K562 (cell line): Measurements from ENCODE around the gene CWF19L1. TPM values are rescaled to one million over a fixed set of nuclear protein-coding genes. Genes with fewer than 3 reads are reported as not detected.

Source experiments
- ATAC-seq: fragments of 200-7000 bp; cut with Tn5 transposase; 3 replicates; pipeline ENCODE4 v1.9.1; 2020; ENCODE audit warnings: moderate library complexity
- BruUV-seq: library from RNA; stranded (reverse); fragments of 400-500 nt; replicated peaks from 2 replicates; lab custom pipeline; 2021; lab: Mats Ljungman, UMichigan
- CTCF ChIA-PET: fragments of 300-600 bp; formaldehyde crosslinking; extraction: SDS; loops from one replicate; lab custom pipeline; 2021; ENCODE audit warnings: low intra/inter-chr PET ratio; lab: Yijun Ruan, JAX
- POLR2A ChIA-PET: fragments of 300-600, 350-650 bp; sonication (Branson Sonifier 250); formaldehyde crosslinking; extraction: SDS; loops from one replicate; lab custom pipeline; 2021; ENCODE audit warnings: antibody characterized with exemption, inconsistent platforms; lab: Yijun Ruan, JAX
- DNase-seq, 4 experiments: peaks; one replicate each; pipeline versions ENCODE4 v3.0.0 to v3.0.0-alpha.2; 2011 to 2018; ENCODE audit warnings: low spot score in 3 of 4, mixed read lengths in 3 of 4; ENCODE audit errors: extremely low read depth in 1 of 4
- FAIRE-seq: peaks from 2 replicates; lab custom pipeline; 2011; peaks lifted over from hg19 to GRCh38; lab: Jason Lieb, UNC
- H2AFZ ChIP-seq: 2 replicates; pipeline ENCODE4 v1.6.0; 2011; ENCODE audit warnings: low read depth, low read length, control low read depth, inconsistent platforms
- H3K27ac ChIP-seq: fragments of 200-600 bp; 3 replicates; pipeline ENCODE4 v1.8.0; 2011; ENCODE audit warnings: low read depth, mild to moderate bottlenecking, control low read depth, inconsistent platforms, low read length, moderate library complexity, mixed read lengths; ENCODE audit errors: extremely low read depth
- H3K27me3 ChIP-seq, 2 experiments: fragments of 300-600 bp in 1 of 2; 2 replicates in 1 of 2; 3 replicates in 1 of 2; pipeline versions ENCODE4 v1.6.0 to v1.8.0; 2011; ENCODE audit warnings: inconsistent platforms in 2 of 2, low read length in 2 of 2, mild to moderate bottlenecking in 1 of 2, mixed read lengths in 1 of 2, moderate library complexity in 1 of 2; ENCODE audit not compliant: control insufficient read depth in 2 of 2, insufficient read depth in 2 of 2
- H3K36me3 ChIP-seq: fragments of 300-600 bp; 3 replicates; pipeline ENCODE4 v1.8.0; 2011; ENCODE audit warnings: mild to moderate bottlenecking, low read length, inconsistent platforms; ENCODE audit not compliant: control insufficient read depth, insufficient read depth
- H3K4me1 ChIP-seq, 2 experiments: fragments of 200-600 bp in 1 of 2; replicated peaks in 1 of 2; 2 replicates in 1 of 2; 3 replicates in 1 of 2; pipeline versions ENCODE4 v1.5.1 to v1.8.0; 2011; ENCODE audit warnings: inconsistent platforms in 2 of 2, low read length in 2 of 2, mild to moderate bottlenecking in 1 of 2, mixed read lengths in 1 of 2, moderate library complexity in 1 of 2; ENCODE audit not compliant: control insufficient read depth in 2 of 2, insufficient read depth in 2 of 2
- H3K4me2 ChIP-seq: 2 replicates; pipeline ENCODE4 v1.6.1; 2011; ENCODE audit warnings: low read length, control low read depth, inconsistent platforms, mixed read lengths; ENCODE audit not compliant: insufficient read depth
- H3K4me3 ChIP-seq: fragments of 200-600 bp; sonication (generic), shearing (Covaris generic); 2 replicates; pipeline ENCODE4 v1.5.1; 2016; ENCODE audit warnings: control low read depth, inconsistent platforms
- H3K79me2 ChIP-seq: fragments of 200-600 bp; 3 replicates; pipeline ENCODE4 v1.8.0; 2011; ENCODE audit warnings: low read length, inconsistent platforms; ENCODE audit not compliant: control insufficient read depth, insufficient read depth
- H3K9ac ChIP-seq, 2 experiments: 2 replicates each; pipeline versions ENCODE4 v1.6.0 to v1.6.1; 2011; ENCODE audit warnings: low read depth in 2 of 2, low read length in 2 of 2, control low read depth in 1 of 2, inconsistent platforms in 1 of 2, mild to moderate bottlenecking in 1 of 2, mixed read lengths in 1 of 2; ENCODE audit not compliant: insufficient read depth in 1 of 2
- H3K9me1 ChIP-seq: one replicate; pipeline ENCODE4 v1.6.0; 2011; ENCODE audit warnings: inconsistent platforms, mild to moderate bottlenecking, low read length, moderate library complexity; ENCODE audit not compliant: control insufficient read depth, insufficient read depth
- H3K9me3 ChIP-seq: replicated peaks from 2 replicates; pipeline ENCODE4 v1.5.1; 2011; ENCODE audit warnings: low read depth, low read length, inconsistent platforms; ENCODE audit not compliant: control insufficient read depth, insufficient read depth
- H4K20me1 ChIP-seq: replicated peaks from 2 replicates; pipeline ENCODE4 v1.6.1; 2011; ENCODE audit warnings: low read length, inconsistent platforms, mixed read lengths; ENCODE audit not compliant: control insufficient read depth, insufficient read depth
- BACH1 ChIP-seq: fragments of 200-800 bp; sonication (Bioruptor generic); IDR thresholded peaks from 2 replicates; pipeline ENCODE4 v1.6.1; 2016; ENCODE audit warnings: missing genetic modification characterization, missing compliant biosample characterization
- CEBPG ChIP-seq, 3 experiments: fragments of 200-800 bp in 1 of 3; sonication (Bioruptor generic) in 1 of 3; sonication (generic) in 1 of 3; formaldehyde crosslinking in 1 of 3; IDR thresholded peaks in 2 of 3; conservative IDR thresholded peaks in 1 of 3; 2 replicates each; pipeline versions ENCODE4 v1.6.1 to v1.8.0; 2016 to 2022; ENCODE audit warnings: missing compliant biosample characterization in 2 of 3, missing genetic modification characterization in 2 of 3, mild to moderate bottlenecking in 1 of 3, missing genetic modification reagents in 1 of 3
- ESRRA ChIP-seq: fragments of 450-650 bp; IDR thresholded peaks from 2 replicates; pipeline ENCODE4 v1.6.1; 2014; ENCODE audit warnings: low read depth, mild to moderate bottlenecking, moderate library complexity, borderline replicate concordance
- HDAC2 ChIP-seq: fragments of 450-650 bp; IDR thresholded peaks from 2 replicates; pipeline ENCODE4 v1.6.1; 2016; ENCODE audit warnings: mild to moderate bottlenecking
- LARP7 ChIP-seq: fragments of 450-650 bp; IDR thresholded peaks from 2 replicates; pipeline ENCODE4 v1.6.1; 2016
- MAZ ChIP-seq, 2 experiments: fragments of 450-650 bp in 1 of 2; sonication (generic) in 1 of 2; formaldehyde crosslinking; IDR thresholded peaks in 1 of 2; conservative IDR thresholded peaks in 1 of 2; 2 replicates each; pipeline versions ENCODE4 v1.4.0 to v1.5.0; 2020; ENCODE audit warnings: mild to moderate bottlenecking in 1 of 2, missing genetic modification reagents in 1 of 2
- MCM2 ChIP-seq: fragments of 450-650 bp; IDR thresholded peaks from 2 replicates; pipeline ENCODE4 v1.6.1; 2017; ENCODE audit warnings: low read depth, mild to moderate bottlenecking
- MCM5 ChIP-seq: fragments of 450-650 bp; IDR thresholded peaks from 2 replicates; pipeline ENCODE4 v1.6.1; 2016; ENCODE audit warnings: low read depth
- POU5F1 ChIP-seq: fragments of 150-350 bp; IDR thresholded peaks from 2 replicates; pipeline ENCODE4 v1.6.1; 2014; ENCODE audit warnings: borderline replicate concordance, low read length, low read depth, mild to moderate bottlenecking; ENCODE audit not compliant: partially characterized antibody
- SMAD2 ChIP-seq: fragments of 150-350 bp; IDR thresholded peaks from 2 replicates; pipeline ENCODE4 v1.6.1; 2014; ENCODE audit warnings: low read depth, mild to moderate bottlenecking, low read length
- ZNF717 ChIP-seq: fragments of 250-450 bp; sonication (Bioruptor Pico); IDR thresholded peaks from 2 replicates; pipeline ENCODE4 v1.5.0; 2021
- WGBS: fragments of 100-300 bp; shearing (Covaris generic); methylation state at CpG from one replicate; pipeline ENCODE4 v1.1.6; 2016; ENCODE audit warnings: low coverage, mixed read lengths; ENCODE audit not compliant: insufficient coverage; ENCODE audit errors: missing lambda C conversion rate; 5-methylcytosine and 5-hydroxymethylcytosine counted together
- in situ Hi-C: fragments of 300-500 bp; cut with MboI; formaldehyde crosslinking; loops from 4 replicates; pipeline ENCODE4 v1.15.0; 2018; ENCODE audit warnings: inconsistent platforms, mixed read lengths
- intact Hi-C: fragments of 100-400 bp; cut with micrococcal nuclease; formaldehyde crosslinking; loops from 2 replicates; pipeline ENCODE4 v1.14.2; 2022
- polyA plus RNA-seq, 8 experiments: library from polyadenylated mRNA; depleted of rRNA in 4 of 8; stranded (reverse) in 5 of 8; unstranded in 3 of 8; fragments of >200 nt; fragmentation: Nextera tagmentation in 2 of 8; fragmentation: Illumina TruSeq in 1 of 8; extraction: Ambion mirVana in 2 of 8; extraction: Trizol in 1 of 8; gene quantifications; 2 replicates each; pipeline versions ENCODE4 v1.2.1 to v1.2.3, GENCODE V29; 2011 to 2014; ENCODE audit warnings: inconsistent platforms in 1 of 8, missing spikeins in 1 of 8
- total RNA-seq, 7 experiments: library from RNA; depleted of rRNA in 6 of 7; stranded (reverse); fragments of >200 nt in 6 of 7; fragmentation: Illumina TruSeq in 2 of 7; extraction: Trizol in 2 of 7; gene quantifications; 2 replicates each; pipeline versions ENCODE4 v1.2.1 to v1.2.3, GENCODE V29; 2011 to 2021; ENCODE audit warnings: low replicate concordance in 1 of 7
- TF ChIP-seq, protein P1 (sequence below): sonication (generic); formaldehyde crosslinking; IDR thresholded peaks from 2 replicates; pipeline ENCODE4 v1.8.1; 2023; ENCODE audit warnings: mild to moderate bottlenecking, missing genetic modification reagents

Gene CWF19L1
- total and polyA plus RNA-seq, 9 of the 15 experiments (the other 6 are each of a cell fraction or from before 2014, with no cell fraction given): 19.5 to 49.9 (median 30.9) TPM

DNA sequence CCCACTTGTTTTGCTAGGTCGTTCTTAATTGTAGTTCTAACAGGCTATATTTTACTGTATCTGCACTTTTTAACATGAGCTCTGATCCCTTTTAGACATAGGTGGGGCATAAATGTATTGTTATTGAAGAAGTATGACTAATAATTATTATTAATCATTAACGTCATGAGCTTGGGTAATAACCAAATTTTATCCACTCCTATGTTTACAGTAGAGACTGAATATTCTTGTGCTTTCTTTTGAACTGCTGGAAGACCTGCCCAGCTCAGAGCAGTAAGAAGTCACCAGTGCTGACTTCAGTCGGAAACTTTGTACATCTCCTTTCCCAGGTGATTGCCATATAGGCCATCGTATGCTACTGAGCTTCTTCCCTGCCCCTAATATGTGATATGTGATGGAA lies 43.9 kb upstream of the CWF19L1 start:
- no peak for FAIRE-seq
- Histone ChIP-seq H3K79me2 (no peaks in the 10 kb centered on the region), H3K9me3 (no peaks in the 10 kb centered on the region), H3K4me3 (no peak overlapping the region), H4K20me1 (no peaks in the 10 kb centered on the region), H2AFZ (no peak overlapping the region)
- ChIA-PET CTCF (no interaction called here), POLR2A (interaction anchor here (0.6 kb wide), 1 partner anchor 215 kb away, joined by 3 read pairs; no protein-coding TSS in a partner anchor)
- TF ChIP-seq ZNF717 (CRISPR knock-in tag) (no peak), LARP7 (no peak), BACH1 (tag) (no peak), SMAD2 (no peak), HDAC2 (no peak), POU5F1 (no peak), MCM2 (no peak), ESRRA (no peak), CEBPG (CRISPR knock-in tag; IDR thresholded peaks at IDR 0.05) (no peak), CEBPG (tag; conservative IDR thresholded peaks at IDR 0.05 in 1 of 2, IDR thresholded peaks at IDR 0.05 in 1 of 2) (no peak), MAZ (CRISPR knock-in tag; conservative IDR thresholded peaks at IDR 0.05 in 1 of 2, IDR thresholded peaks at IDR 0.05 in 1 of 2) (no peak), MCM5 (no peak)
- TF ChIP-seq, protein P1, sequence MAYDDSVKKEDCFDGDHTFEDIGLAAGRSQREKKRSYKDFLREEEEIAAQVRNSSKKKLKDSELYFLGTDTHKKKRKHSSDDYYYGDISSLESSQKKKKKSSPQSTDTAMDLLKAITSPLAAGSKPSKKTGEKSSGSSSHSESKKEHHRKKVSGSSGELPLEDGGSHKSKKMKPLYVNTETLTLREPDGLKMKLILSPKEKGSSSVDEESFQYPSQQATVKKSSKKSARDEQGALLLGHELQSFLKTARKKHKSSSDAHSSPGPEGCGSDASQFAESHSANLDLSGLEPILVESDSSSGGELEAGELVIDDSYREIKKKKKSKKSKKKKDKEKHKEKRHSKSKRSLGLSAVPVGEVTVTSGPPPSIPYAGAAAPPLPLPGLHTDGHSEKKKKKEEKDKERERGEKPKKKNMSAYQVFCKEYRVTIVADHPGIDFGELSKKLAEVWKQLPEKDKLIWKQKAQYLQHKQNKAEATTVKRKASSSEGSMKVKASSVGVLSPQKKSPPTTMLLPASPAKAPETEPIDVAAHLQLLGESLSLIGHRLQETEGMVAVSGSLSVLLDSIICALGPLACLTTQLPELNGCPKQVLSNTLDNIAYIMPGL (CRISPR knock-in tag): no peak
- TF ChIP-seq, all 486 proteins: peak for 0
- Histone ChIP-seq H3K36me3 (no peaks in the 10 kb centered on the region), H3K27me3 (peaks cover 4 to 12% of the 10 kb centered on the region in 2 experiments; a peak in 4 of 5 replicates), H3K27ac (no peak overlapping the region), H3K4me2 (no peak overlapping the region), H3K9ac (no peak overlapping the region), H3K4me1 (no peaks in the 10 kb centered on the region; a peak in 1 of 5 replicates), H3K9me1 (no peaks in the 10 kb centered on the region)
- in situ Hi-C loops (no loop called here), intact Hi-C loops (no loop called here)
- BruUV-seq: no TSS peak
- ATAC-seq (no peak), DNase-seq (no peak)
- 2% methylated on average over 4 of the region's 4 CpGs for WGBS
